HG03045 (cell line): ENCODE data around the gene TUFT1.
"Not testable (repeated sequence)": the region's sequence is repeated elsewhere in the genome, so short reads cannot be mapped to it uniquely, and the experiment has no call there.

Experiments
- ATAC-seq: cut with Tn5 transposase; IDR thresholded peaks from one replicate; pipeline ENCODE4 v1.9.1; 2021; ENCODE audit warnings: mild to moderate bottlenecking, moderate library complexity; ENCODE audit not compliant: unreplicated experiment

The TUFT1 gene

GRCh38 chr1:151613282-151613780 lies 73.2 kb downstream of the TUFT1 start:
- no peak for ATAC-seq

GRCh38 chr1:151615711-151616504 lies 75.8 kb downstream of the TUFT1 start:
- no peak for ATAC-seq

- ATAC-seq, result no peak
Observed at GRCh38 chr1:151616505-151616849, 76.4 kb downstream of the TUFT1 start.

- no peak for ATAC-seq
Observed at GRCh38 chr1:151618003-151618402, 77.9 kb downstream of the TUFT1 start.

GRCh38 chr1:151618470-151618869 lies 78.4 kb downstream of the TUFT1 start:
- no peak for ATAC-seq

- ATAC-seq, result not testable (repeated sequence)
Observed at GRCh38 chr1:151618996-151619395, 78.9 kb downstream of the TUFT1 start.

GRCh38 chr1:151619489-151620093 lies 79.5 kb downstream of the TUFT1 start:
- no peak for ATAC-seq

GRCh38 chr1:151620286-151620685 lies 80.2 kb downstream of the TUFT1 start:
- no peak for ATAC-seq

- ATAC-seq, result no peak
Observed at GRCh38 chr1:151621351-151621750, 81.2 kb downstream of the TUFT1 start.

GRCh38 chr1:151624783-151625182 lies 84.7 kb downstream of the TUFT1 start:
- ATAC-seq, result no peak

GRCh38 chr1:151626740-151627334 lies 86.7 kb downstream of the TUFT1 start:
- ATAC-seq, result no peak

GRCh38 chr1:151629278-151629677 lies 89.2 kb downstream of the TUFT1 start:
- ATAC-seq, result no peak
